ENCODE results near the gene RNF26. TPM values are rescaled to one million over a fixed set of nuclear protein-coding genes. Genes with fewer than 3 reads are reported as not detected.

Gene RNF26
- total RNA-seq, 4 donors from 2014 or later, result 8.9 to 11.1 (median 9.4) TPM

DNA sequence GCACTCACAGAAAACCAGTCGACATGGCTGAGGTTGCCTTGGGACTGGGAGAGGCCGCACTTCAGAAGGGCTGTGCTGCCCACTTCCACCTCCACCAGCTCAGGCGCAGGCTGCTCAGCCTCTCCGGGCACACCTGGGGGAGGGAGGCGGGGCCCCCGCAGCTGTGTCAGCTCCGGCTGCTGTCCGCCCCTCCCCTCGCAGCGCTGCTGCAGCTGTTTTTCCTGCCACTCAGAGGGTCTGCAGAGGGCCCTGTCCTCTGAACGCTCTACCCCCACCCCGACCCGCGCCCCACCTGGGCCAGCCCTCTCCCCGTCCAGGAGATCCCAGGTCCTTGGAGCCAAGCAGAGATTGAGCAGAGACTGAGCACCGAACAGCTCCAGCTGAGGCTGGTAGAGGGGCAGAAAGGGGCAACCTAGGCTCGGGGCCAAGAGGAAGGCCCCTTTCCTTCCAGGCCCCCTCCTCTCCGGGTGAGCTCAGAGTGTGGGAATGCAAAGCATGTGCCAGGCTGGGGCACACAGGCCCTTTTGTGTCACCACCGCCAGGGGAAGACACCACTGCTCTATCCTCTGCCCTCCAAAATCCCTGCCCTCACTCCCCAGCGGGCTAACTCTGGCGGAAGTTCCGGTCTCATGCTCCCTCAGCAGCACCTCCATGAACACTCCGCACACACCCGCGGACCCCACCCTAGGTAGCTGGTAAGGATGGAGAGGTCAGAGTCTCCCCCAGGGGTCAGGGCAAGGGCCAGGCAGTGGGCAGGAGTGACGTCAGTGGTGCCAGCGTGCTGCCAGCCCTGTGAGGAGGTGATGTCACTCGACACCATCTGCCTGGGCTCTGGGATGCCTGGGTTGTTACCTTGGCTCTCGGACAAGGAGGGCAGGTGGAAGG is 19.0 kb upstream of the RNF26 start:
- DNase-seq (ENCODE audit: low spot score) (no peak), ATAC-seq (ENCODE audit: low FRiP score) (peak; percentile 21)
- TF ChIP-seq CTCF (IDR thresholded peaks at IDR 0.05), result no peak

- ATAC-seq (ENCODE audit: low FRiP score), result no peak
- DNase-seq (ENCODE audit: low spot score), result no peak
- TF ChIP-seq CTCF (IDR thresholded peaks at IDR 0.05), result no peak
These were observed 18.2 kb upstream of the RNF26 start for GRCh38 chr11:119316016-119316728.

GRCh38 chr11:119316729-119317591 is 17.4 kb upstream of the RNF26 start, which contains the start of gene MCAM:
TSS of gene MCAM (minus strand) at chr11:119317130. CDS start at chr11:119317101, 29 bp downstream.
- DNase-seq (ENCODE audit: low spot score) (no peak), ATAC-seq (ENCODE audit: low FRiP score) (peak; percentile 11)
- no peak for TF ChIP-seq CTCF (IDR thresholded peaks at IDR 0.05)

DNA sequence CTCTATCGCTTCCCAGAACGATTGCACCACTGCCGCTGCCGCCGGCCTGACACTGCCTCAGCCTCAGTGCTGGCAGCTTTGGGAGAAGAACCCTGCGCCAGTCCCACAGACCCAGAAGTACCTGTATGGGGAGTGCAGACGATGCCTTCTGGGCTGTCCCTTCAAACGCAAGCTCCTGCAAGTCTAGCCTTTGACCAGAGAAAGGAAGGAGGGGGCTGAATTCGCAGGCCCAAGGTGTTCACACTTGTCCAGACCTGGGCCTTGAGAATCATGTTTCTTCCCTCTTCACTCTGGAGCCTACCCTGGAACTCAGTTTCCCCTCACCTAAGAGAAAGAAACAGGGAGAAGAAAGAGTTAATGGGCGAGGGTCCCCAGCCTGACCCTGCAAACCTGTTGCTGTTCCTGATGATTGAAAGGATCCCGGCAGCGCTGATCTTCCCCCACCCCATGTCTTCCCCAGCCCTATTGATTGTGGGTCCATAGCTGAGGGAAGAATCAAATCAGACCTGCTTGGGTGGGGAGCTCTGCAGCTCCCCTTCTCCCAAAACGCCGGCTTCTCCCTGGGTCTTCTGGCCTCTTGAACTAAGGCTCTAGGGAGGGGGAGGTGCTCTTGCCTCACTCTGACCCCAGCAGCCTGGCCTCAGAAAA is 16.6 kb upstream of the RNF26 start:
- no peak for ATAC-seq (ENCODE audit: low FRiP score)
- DNase-seq (ENCODE audit: low spot score), result no peak
- no peak for TF ChIP-seq CTCF (IDR thresholded peaks at IDR 0.05)

DNA sequence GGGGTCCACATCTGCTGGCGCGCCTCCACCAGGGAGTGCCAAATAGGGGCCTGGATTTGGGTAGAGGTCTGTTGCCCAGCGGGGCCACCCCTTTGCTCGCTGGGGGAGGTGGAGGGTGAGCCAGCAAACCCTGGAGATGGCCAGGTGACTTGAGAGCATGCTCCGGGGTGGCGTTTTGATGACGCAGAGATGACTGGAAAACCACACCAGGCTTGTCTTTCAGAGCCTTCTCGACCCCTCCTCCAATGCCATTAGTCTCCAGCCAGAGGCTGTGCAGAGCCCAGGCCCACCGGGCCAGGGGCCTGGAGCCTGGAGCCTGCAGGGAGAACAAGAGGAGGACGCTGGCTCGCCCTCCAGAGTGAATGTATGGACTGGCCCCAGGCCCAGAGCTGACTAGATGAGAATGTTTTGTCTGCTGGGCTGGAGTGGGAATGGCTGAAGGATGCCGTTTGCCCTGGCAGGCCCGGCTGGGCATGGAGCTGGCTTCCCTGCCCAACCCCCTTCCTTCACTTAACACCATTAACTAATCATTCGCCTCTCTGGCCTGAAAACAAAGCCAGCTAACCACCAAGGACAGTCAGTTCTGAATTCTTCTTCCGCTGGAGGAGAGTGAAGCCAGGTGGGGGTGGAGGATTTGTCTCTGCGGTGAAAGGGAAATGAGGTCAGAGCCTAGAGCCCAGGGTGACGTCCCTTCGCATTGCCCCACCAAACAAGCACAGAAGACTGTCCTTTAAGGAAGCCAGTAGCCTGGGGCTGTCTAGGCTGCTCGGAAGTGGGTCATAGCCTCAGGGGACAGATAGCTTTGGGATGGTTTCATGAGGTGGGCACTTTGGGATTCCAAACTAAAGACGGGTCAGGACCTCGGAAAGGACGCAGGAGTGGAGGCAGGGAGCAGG is 15.8 kb upstream of the RNF26 start:
- DNase-seq (ENCODE audit: low spot score) (no peak), ATAC-seq (ENCODE audit: low FRiP score) (no peak)
- TF ChIP-seq CTCF (IDR thresholded peaks at IDR 0.05), result no peak
